Stimulated activated naive CD8-positive, alpha-beta T cell treated with anti-CD3 and anti-CD28 coated beads, Interleukin-15, Interleukin-2, amounts not matched to agents 100 U/mL and 50 U/mL, for 24 hours (primary cell): Measurements from ENCODE around the gene ARHGAP44.
"Not testable (repeated sequence)": the region's sequence is repeated elsewhere in the genome, so short reads cannot be mapped to it uniquely, and the experiment has no call there.

Source experiments
- ATAC-seq: fragments of 150-1000 bp; cut with Tn5 transposase; one replicate; pipeline ENCODE4 v1.10.0; 2021
- DNase-seq: peaks from one replicate; pipeline ENCODE4 v3.0.0; 2021

Gene ARHGAP44

DNA sequence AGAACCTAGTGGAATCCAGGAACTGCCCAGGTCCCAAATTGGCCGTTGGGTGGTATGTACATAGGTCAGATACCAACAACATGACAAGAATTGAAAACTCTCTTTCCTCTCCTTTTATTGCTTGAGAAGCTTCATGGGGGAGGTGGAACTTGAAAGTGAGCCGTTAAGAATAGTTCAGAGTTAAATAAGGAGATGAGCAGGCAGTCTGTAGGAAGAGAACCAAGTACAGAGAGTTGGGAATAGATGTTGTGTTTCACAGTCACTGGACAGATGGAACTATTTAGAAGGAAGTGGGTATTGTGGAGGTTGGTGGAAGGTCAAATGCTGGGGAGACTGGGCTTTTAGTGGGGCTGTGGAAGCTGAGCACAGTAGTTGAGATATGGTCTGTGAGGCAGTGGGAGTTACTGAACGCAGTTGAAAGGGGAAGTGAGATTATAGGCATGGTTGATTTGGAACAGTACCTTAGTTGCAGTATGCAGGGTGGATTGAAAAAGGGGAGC is 26.4 kb downstream of the ARHGAP44 start:
- DNase-seq (no peak), ATAC-seq (no peak)

DNA sequence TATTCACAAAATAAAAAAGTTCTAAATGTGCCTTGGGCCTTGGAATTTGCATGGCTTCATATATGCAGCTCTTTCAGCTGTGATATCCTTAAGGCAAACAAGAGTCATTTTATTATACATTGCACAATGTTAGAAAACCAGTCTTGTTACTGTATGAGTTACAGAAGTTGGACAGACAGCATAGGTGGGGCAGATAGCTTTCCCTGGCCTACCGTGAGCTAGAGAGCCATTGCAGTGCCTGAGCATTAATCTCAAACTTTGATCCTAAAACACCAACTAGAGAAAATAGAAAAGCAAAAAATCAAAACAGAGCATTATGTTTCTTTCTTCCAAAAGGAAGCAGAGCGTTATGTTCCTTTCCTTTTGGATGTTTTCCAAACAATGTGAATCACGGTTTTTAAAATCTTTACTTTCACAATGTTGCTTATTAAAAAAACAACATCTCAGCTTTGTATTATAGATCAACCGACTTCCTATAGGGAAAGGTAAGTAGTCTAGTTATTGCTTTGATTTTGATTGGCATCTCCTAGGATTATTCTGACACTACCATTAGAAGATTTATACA is 32.2 kb downstream of the ARHGAP44 start:
- DNase-seq = no peak
- no peak for ATAC-seq

GRCh38 chr17:12826431-12826830 is 37.1 kb downstream of the ARHGAP44 start:
- DNase-seq (no peak), ATAC-seq (no peak)

DNA sequence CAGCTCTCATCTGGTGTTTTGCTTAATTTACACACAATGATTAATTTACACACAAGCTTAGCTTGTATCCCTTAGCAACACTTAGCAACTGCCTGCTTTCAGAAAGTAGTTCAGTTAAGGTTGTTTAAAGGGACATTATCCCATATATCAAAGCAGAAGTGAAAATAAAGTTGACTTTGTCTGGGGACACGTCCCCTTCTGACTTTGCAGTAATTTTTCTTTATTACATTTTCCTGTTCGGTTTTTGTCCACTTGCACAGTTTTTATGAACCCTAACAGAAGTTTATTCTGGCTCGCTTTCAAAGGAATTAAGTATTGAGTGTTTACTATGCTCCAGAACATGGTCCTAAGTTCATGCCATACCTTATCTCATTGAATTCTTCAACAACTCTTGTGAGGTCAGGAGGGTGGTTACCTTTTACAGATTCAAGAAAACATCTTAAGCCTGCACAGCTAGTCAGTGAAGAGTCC is 41.5 kb downstream of the ARHGAP44 start:
- no peak for DNase-seq

GRCh38 chr17:12831839-12832238 is 42.5 kb downstream of the ARHGAP44 start:
- DNase-seq = no peak
- ATAC-seq = no peak

More for the DNA sequence above, 41.5 kb downstream of the ARHGAP44 start:
- ATAC-seq = no peak

GRCh38 chr17:12839042-12839441 is 49.7 kb downstream of the ARHGAP44 start:
- no peak for DNase-seq
- no peak for ATAC-seq

DNA sequence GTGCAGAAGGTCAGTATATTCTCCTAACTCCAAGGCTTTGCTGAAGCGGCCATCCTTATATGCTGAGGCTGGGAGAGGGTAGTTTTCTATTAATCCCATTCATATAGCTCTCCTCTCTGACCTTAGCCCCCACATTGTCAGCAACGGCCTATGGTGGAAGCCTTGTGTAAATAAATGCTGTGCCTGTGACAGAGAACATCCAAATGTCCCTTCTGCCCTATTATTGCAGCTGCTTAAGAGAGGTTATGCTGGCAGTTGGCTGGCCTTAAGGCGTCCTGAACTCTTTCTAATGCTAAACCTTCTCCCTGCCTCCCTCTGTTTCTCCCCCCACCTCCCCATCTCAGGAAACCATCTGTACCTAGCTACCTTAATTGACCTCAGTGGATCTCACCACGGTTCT is 53.6 kb downstream of the ARHGAP44 start:
- ATAC-seq = no peak
- DNase-seq = no peak

DNA sequence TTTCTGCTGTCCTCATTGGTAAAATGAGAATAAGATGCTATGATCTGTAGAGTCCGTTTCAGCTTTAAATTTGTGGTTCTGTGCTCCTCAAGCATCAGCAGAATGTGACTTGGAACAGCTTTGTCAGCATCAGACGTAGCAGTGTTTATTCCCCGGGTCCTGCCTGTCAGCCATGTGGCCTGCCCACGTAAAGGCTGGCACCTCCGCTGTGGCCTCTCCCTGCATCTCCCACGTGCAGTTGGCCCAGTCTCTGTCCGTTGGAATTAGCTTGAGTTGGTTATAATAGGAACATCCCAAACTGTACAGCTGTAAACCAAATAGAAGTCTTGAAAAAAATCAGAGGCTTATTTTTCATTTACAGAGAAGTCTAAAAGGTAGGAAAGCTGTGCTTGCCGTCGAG is 61.7 kb downstream of the ARHGAP44 start:
- no peak for DNase-seq
- no peak for ATAC-seq

GRCh38 chr17:12851901-12852435 is 62.7 kb downstream of the ARHGAP44 start:
- no peak for DNase-seq
- ATAC-seq = no peak

GRCh38 chr17:12853921-12854320 is 64.6 kb downstream of the ARHGAP44 start:
- DNase-seq (no peak), ATAC-seq (no peak)

- no peak for ATAC-seq
- no peak for DNase-seq
Measured at GRCh38 chr17:12856416-12856815, 67.1 kb downstream of the ARHGAP44 start.

DNA sequence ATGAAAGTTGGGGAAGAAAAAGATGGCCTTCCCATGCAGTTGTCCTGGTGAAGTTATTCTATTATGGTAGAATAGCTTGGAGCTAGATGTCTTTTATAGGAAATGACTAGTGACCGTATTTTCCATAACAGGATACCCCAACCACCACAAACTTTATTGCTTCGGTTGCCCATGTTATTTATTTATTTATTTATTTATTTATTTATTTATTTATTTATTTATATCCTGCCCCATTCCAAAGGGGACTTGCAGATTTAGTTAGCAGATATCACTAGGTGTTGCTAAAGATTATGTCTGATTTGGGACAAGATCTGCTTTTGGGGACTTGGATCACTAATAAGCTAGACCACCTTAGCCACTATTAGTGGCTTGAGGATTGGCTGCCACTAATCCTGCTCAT is 68.3 kb downstream of the ARHGAP44 start:
- DNase-seq (no peak), ATAC-seq (no peak)

DNA sequence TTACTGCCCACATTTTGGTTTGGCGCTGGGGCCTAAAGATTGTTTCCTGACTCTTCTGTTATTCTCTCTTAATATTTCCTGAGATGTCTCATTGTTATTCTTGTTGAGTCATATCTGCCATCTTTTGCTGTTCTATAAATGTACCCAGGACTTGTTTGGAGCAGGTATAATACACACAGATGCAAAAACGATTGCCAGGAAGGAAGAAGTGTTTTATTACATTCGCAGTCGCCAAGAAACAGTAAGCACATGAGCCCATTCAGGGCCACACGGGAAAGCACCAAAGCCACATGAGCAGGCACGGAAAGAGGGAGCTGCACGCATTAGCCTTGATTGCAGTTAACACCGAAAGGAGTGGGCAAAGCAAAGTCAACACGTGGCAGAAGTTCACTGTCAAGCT is 70.2 kb downstream of the ARHGAP44 start:
- DNase-seq = no peak
- ATAC-seq = no peak

GRCh38 chr17:12865769-12866168 is 76.5 kb downstream of the ARHGAP44 start:
- ATAC-seq (no peak), DNase-seq (no peak)

GRCh38 chr17:12866244-12866643 is 76.9 kb downstream of the ARHGAP44 start:
- no peak for DNase-seq
- ATAC-seq = no peak

DNA sequence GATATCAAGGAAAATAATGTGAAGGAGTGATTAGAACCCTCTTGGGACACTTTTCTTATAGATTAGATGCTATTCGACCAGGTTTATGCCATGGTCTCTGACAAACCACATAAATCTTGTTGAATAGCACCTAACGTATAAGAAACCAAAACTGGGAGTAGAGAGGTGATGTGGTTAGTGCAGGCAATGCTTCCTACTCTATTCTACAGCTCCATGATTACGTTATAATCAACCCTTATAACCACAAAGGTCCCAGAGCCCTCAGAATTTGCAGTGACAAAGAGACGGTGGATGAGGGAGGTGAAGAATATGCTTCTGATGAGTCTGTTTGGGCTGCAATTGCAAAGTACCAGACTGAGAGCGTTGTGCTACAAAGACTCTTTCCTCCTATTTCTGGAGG is 78.4 kb downstream of the ARHGAP44 start:
- ATAC-seq = no peak
- DNase-seq = no peak

DNA sequence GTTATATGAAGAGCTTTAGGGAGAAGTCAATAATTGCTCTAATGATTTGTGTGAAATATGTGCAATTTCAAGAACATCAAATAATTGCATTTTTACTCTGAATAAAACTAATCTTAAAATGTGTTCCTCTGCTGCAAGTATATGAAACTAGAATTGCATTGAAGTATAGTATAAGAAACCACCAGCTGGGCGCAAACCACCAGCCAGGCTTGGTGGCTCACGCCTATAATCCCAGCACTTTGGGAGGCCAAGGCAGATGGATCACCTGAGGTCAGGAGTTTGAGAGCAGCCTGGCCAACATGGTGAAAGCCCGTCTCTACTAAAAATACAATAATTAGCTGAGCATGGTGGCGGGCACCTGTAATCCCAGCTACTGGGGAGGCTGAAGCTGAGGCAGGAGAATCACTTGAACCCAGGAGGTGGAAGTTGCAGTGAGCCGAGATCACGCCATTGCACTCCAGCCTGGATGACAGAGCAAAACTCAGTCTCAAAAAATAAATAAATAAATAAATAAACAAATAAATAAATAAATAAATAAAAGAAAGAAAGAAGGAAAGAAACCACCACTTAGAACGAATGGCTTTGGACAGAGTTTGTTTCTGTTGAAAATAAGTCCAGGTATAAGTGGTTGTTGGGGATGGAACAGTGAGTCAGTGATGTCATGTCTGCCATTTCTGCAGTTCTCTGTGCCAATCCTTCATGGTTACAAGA is 84.3 kb downstream of the ARHGAP44 start:
- DNase-seq, ATAC-seq: not testable (repeated sequence)

- DNase-seq = no peak
- no peak for ATAC-seq
Measured at GRCh38 chr17:12877953-12878669, 88.8 kb downstream of the ARHGAP44 start.

- not testable (repeated sequence) for DNase-seq, ATAC-seq
Measured at GRCh38 chr17:12879096-12879495, 89.8 kb downstream of the ARHGAP44 start.

GRCh38 chr17:12883472-12883871 is 94.2 kb downstream of the ARHGAP44 start:
- DNase-seq (no peak), ATAC-seq (no peak)

GRCh38 chr17:12887088-12887487 is 97.8 kb downstream of the ARHGAP44 start:
- ATAC-seq (no peak), DNase-seq (no peak)

GRCh38 chr17:12896180-12896785 is 107.0 kb downstream of the ARHGAP44 start:
- DNase-seq (no peak), ATAC-seq (no peak)
